ENCODE results near the gene BBX. TPM values are rescaled to one million over a fixed set of nuclear protein-coding genes. Genes with fewer than 3 reads are reported as not detected.

The BBX gene
- total RNA-seq, 4 donors from 2014 or later: 54.3 to 104 (median 88.1) TPM

GRCh38 chr3:107675233-107675900 lies 152.6 kb downstream of the BBX start:
- Histone ChIP-seq H3K4me3 (no peak overlapping the region), H3K36me3 (no peaks in the 10 kb centered on the region), H3K27ac (peak overlapping the region in 1 of 4 donors; percentile 28), H3K4me1 (peaks cover 0 to 31% (median 0%) of the 10 kb centered on the region in 4 donors), H3K27me3 (no peaks in the 10 kb centered on the region), H3K9me3 (no peaks in the 10 kb centered on the region)
- whole genome bisulfite sequencing, 2 donors: 68 to 80% methylated on average over 6 of the region's 6 CpGs
- DNase-seq (ENCODE audit: low spot score in 2 of 2): no peak
- TF ChIP-seq POLR2A (IDR thresholded peaks at IDR 0.05) (no peak), EP300 (IDR thresholded peaks at IDR 0.05) (no peak), CTCF (IDR thresholded peaks at IDR 0.05) (no peak)

GRCh38 chr3:107676469-107677309 lies 153.9 kb downstream of the BBX start:
- Histone ChIP-seq H3K27me3 (no peaks in the 10 kb centered on the region), H3K4me1 (peaks cover 0 to 33% (median 0%) of the 10 kb centered on the region in 4 donors), H3K4me3 (no peak overlapping the region), H3K36me3 (no peaks in the 10 kb centered on the region), H3K9me3 (no peaks in the 10 kb centered on the region), H3K27ac (no peak overlapping the region)
- WGBS, 2 donors: 53 to 56% methylated on average over 2 of the region's 2 CpGs
- DNase-seq (ENCODE audit: low spot score in 2 of 2): no peak
- TF ChIP-seq CTCF (IDR thresholded peaks at IDR 0.05) (peak; percentile 38 to 56 (median 47)), EP300 (IDR thresholded peaks at IDR 0.05) (no peak)

- no peak overlapping the region for H3K4me3 ChIP-seq
- no peaks in the 10 kb centered on the region for H3K9me3 ChIP-seq
- no peak for DNase-seq (ENCODE audit: low spot score in 2 of 2)
- no peak overlapping the region for H3K27ac ChIP-seq
- peaks cover 0 to 44% (median 0%) of the 10 kb centered on the region in 4 donors for H3K4me1 ChIP-seq
- no peaks in the 10 kb centered on the region for H3K27me3 ChIP-seq
- 67 to 79% methylated on average over 2 of the region's 2 CpGs for WGBS, 2 donors
- H3K36me3 ChIP-seq: no peaks in the 10 kb centered on the region
- TF ChIP-seq CTCF (IDR thresholded peaks at IDR 0.05) (no peak), EP300 (IDR thresholded peaks at IDR 0.05) (no peak), POLR2A (IDR thresholded peaks at IDR 0.05) (no peak)
These were observed 157.2 kb downstream of the BBX start for GRCh38 chr3:107679921-107680320.

- Histone ChIP-seq H3K36me3 (no peaks in the 10 kb centered on the region), H3K4me3 (no peak overlapping the region), H3K27ac (no peak overlapping the region), H3K9me3 (no peaks in the 10 kb centered on the region), H3K27me3 (no peaks in the 10 kb centered on the region), H3K4me1 (peaks cover 0 to 36% (median 0%) of the 10 kb centered on the region in 4 donors)
- 78 to 85% methylated on average over 2 of the region's 2 CpGs for WGBS, 2 donors
- no peak for TF ChIP-seq POLR2A (IDR thresholded peaks at IDR 0.05)
- no peak for TF ChIP-seq CTCF (IDR thresholded peaks at IDR 0.05)
- TF ChIP-seq EP300 (IDR thresholded peaks at IDR 0.05): no peak
- DNase-seq (ENCODE audit: low spot score in 2 of 2): no peak
These were observed 157.9 kb downstream of the BBX start for GRCh38 chr3:107680698-107681097.

GRCh38 chr3:107681396-107681795 lies 158.6 kb downstream of the BBX start:
- no peak for DNase-seq (ENCODE audit: low spot score in 2 of 2)
- no peak overlapping the region for H3K27ac ChIP-seq
- TF ChIP-seq POLR2A (IDR thresholded peaks at IDR 0.05) (no peak), EP300 (IDR thresholded peaks at IDR 0.05) (no peak), CTCF (IDR thresholded peaks at IDR 0.05) (no peak)
- WGBS, 2 donors: 74 to 77% methylated on average over 3 of the region's 3 CpGs
- no peaks in the 10 kb centered on the region for H3K9me3 ChIP-seq
- H3K4me3 ChIP-seq: no peak overlapping the region
- H3K4me1 ChIP-seq: peaks cover 0 to 31% (median 0%) of the 10 kb centered on the region in 4 donors
- H3K27me3 ChIP-seq: no peaks in the 10 kb centered on the region
- no peaks in the 10 kb centered on the region for H3K36me3 ChIP-seq
